SU-DHL-6 (cell line): ENCODE results near the gene CTDP1.
"Not testable (repeated sequence)": the region's sequence is repeated elsewhere in the genome, so short reads cannot be mapped to it uniquely, and the experiment has no call there.

Source experiments
- H2AFZ ChIP-seq: fragments of 200-600 bp; sonication (generic); 2 replicates; pipeline ENCODE4 v1.6.1; 2014; ENCODE audit warnings: low read depth, mild to moderate bottlenecking, moderate library complexity, mixed read lengths, antibody characterized with exemption, low read length; ENCODE audit not compliant: severe bottlenecking
- H3F3A ChIP-seq: fragments of 200-600 bp; shearing (Covaris generic); 2 replicates; pipeline ENCODE4 v1.6.0; 2016; ENCODE audit warnings: antibody characterized with exemption, mild to moderate bottlenecking; ENCODE audit not compliant: insufficient read depth
- H3K27ac ChIP-seq: fragments of 200-600 bp; sonication (generic); 2 replicates; pipeline ENCODE4 v1.5.1; 2016; ENCODE audit warnings: low read depth, mild to moderate bottlenecking, low read length, moderate library complexity, mixed read lengths
- H3K27me3 ChIP-seq: fragments of 200-600 bp; sonication (generic), shearing (Covaris generic); 2 replicates; pipeline ENCODE4 v1.6.0; 2014; ENCODE audit warnings: mild to moderate bottlenecking, low read length
- H3K36me3 ChIP-seq: fragments of 200-600 bp; sonication (generic); 2 replicates; pipeline ENCODE4 v1.6.1; 2014; ENCODE audit warnings: mild to moderate bottlenecking, low read length, mixed read lengths
- H3K4me2 ChIP-seq: fragments of 300-600, 200-600 bp; shearing (Covaris generic), sonication (generic); 2 replicates; pipeline ENCODE4 v1.6.0; 2014; ENCODE audit warnings: low read length, low read depth, mild to moderate bottlenecking; ENCODE audit not compliant: poor library complexity, severe bottlenecking
- H3K4me3 ChIP-seq: fragments of 200-600 bp; sonication (generic); 2 replicates; pipeline ENCODE4 v1.5.1; 2014; ENCODE audit warnings: antibody characterized with exemption, low read length, mild to moderate bottlenecking, mixed read lengths; ENCODE audit not compliant: insufficient read depth, poor library complexity, severe bottlenecking
- H3K79me2 ChIP-seq: fragments of 200-600 bp; sonication (generic); 2 replicates; pipeline ENCODE4 v1.6.1; 2014; ENCODE audit warnings: mild to moderate bottlenecking, low read length, moderate library complexity; ENCODE audit not compliant: insufficient read depth
- H3K9ac ChIP-seq: fragments of 200-600 bp; sonication (generic); 2 replicates; pipeline ENCODE4 v1.7.0; 2014; ENCODE audit warnings: mild to moderate bottlenecking, low read length
- H3K9me2 ChIP-seq: fragments of 200-600 bp; sonication (generic); replicated peaks from 2 replicates; pipeline ENCODE4 v1.6.1; 2014; ENCODE audit warnings: low read length; ENCODE audit not compliant: insufficient read depth
- H3K9me3 ChIP-seq: fragments of 200-600 bp; sonication (generic); 2 replicates; pipeline ENCODE4 v1.6.1; 2014; ENCODE audit warnings: low read length, mixed read lengths; ENCODE audit not compliant: insufficient read depth
- H4K20me1 ChIP-seq: fragments of 200-600 bp; sonication (generic); 2 replicates; pipeline ENCODE4 v1.6.1; 2014; ENCODE audit warnings: low read depth, mild to moderate bottlenecking, antibody characterized with exemption, low read length, moderate library complexity, mixed read lengths
- EZH2phosphoT487 ChIP-seq: fragments of 200-600 bp; sonication (generic), shearing (Covaris generic); conservative IDR thresholded peaks from 2 replicates; pipeline ENCODE4 v1.6.1; 2018; ENCODE audit warnings: mild to moderate bottlenecking, antibody characterized with exemption, low read length, moderate library complexity, mixed read lengths
- TF ChIP-seq, protein P1 (sequence below): fragments of 200-600 bp; sonication (generic); IDR thresholded peaks from one replicate; pipeline ENCODE4 v1.5.1; 2017; ENCODE audit warnings: antibody characterized with exemption, mild to moderate bottlenecking, low read length, moderate library complexity; ENCODE audit not compliant: insufficient read depth, poor library complexity, severe bottlenecking

Gene CTDP1

DNA sequence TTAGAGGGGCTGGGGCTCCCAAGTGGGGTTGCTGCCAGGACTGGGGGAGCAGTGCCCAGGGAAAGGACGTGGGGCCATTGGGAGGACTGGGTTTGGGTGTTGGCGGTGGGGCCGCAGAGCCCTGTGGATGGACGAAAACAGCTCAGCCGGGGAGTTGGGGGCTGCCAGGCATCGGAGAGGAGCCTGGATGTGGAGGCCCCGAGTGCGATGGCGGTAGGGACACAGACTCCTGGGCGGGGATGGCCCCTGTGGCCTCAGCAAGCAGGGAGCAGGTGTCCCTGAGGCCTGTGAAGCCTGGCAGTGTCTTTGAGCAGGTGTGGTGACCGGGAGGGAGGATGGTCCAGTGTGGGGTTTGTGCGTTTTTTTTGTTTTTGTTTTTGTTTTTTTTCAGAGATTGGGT, 13.3 kb downstream of the CTDP1 start:
- H3K9me3 ChIP-seq: no peaks in the 10 kb centered on the region
- H3K9me2 ChIP-seq: no peaks in the 10 kb centered on the region
- no peak overlapping the region for H3K9ac ChIP-seq
- H2AFZ ChIP-seq: no peak overlapping the region
- H3K27me3 ChIP-seq: no peaks in the 10 kb centered on the region
- H3K4me3 ChIP-seq: no peak overlapping the region
- H3K79me2 ChIP-seq: peaks cover 63% of the 10 kb centered on the region
- TF ChIP-seq EZH2phosphoT487: no peak
- TF ChIP-seq, protein P1, sequence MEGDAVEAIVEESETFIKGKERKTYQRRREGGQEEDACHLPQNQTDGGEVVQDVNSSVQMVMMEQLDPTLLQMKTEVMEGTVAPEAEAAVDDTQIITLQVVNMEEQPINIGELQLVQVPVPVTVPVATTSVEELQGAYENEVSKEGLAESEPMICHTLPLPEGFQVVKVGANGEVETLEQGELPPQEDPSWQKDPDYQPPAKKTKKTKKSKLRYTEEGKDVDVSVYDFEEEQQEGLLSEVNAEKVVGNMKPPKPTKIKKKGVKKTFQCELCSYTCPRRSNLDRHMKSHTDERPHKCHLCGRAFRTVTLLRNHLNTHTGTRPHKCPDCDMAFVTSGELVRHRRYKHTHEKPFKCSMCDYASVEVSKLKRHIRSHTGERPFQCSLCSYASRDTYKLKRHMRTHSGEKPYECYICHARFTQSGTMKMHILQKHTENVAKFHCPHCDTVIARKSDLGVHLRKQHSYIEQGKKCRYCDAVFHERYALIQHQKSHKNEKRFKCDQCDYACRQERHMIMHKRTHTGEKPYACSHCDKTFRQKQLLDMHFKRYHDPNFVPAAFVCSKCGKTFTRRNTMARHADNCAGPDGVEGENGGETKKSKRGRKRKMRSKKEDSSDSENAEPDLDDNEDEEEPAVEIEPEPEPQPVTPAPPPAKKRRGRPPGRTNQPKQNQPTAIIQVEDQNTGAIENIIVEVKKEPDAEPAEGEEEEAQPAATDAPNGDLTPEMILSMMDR: no peak
- H4K20me1 ChIP-seq: peaks cover 6% of the 10 kb centered on the region; the same call in 1 of the 2 replicates
- no peak overlapping the region for H3K27ac ChIP-seq
- no peak overlapping the region for H3K4me2 ChIP-seq
- H3F3A ChIP-seq: no peaks in the 10 kb centered on the region
- no peaks in the 10 kb centered on the region for H3K36me3 ChIP-seq

DNA sequence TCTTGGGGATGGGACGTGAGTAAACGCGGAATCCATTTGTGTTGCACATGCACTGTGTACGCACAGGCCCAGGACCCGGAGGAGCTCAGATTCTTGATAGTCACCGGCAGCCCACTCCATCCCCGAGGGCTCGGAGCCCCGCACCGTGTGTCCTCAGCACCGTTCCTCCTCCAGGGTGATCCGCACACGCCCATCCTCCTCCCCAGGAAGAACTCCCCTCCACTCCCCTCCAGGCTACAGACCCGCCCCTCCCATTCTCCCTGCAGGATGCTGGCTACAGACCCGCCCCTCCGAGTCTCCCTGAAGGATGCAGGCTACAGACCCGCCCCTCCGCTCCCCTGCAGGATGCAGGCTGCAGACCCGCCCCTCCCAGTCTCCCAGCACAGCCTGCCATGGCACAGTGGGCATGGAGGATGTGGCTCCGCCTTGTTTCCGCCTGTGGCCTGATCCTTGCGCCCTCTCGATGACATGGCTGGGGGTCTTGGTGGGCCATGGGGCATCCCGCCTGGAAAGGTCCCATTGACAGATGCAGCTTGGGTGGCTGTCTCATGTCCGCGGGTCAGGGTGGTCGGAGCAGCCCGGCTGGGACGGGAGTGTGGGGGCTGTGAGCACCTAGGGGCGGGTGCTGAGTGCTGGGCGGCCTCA, 14.1 kb downstream of the CTDP1 start:
- peaks cover 58% of the 10 kb centered on the region for H3K79me2 ChIP-seq
- TF ChIP-seq, protein P1: no peak
- TF ChIP-seq EZH2phosphoT487: no peak
- H3F3A ChIP-seq: no peaks in the 10 kb centered on the region
- H3K4me2 ChIP-seq: no peak overlapping the region
- H4K20me1 ChIP-seq: peaks cover 6% of the 10 kb centered on the region; the same call in 1 of the 2 replicates
- no peaks in the 10 kb centered on the region for H3K9me2 ChIP-seq
- no peak overlapping the region for H3K27ac ChIP-seq
- no peaks in the 10 kb centered on the region for H3K9me3 ChIP-seq
- H3K9ac ChIP-seq: no peak overlapping the region
- no peaks in the 10 kb centered on the region for H3K36me3 ChIP-seq
- no peak overlapping the region for H3K4me3 ChIP-seq
- no peak overlapping the region for H2AFZ ChIP-seq
- H3K27me3 ChIP-seq: no peaks in the 10 kb centered on the region

DNA sequence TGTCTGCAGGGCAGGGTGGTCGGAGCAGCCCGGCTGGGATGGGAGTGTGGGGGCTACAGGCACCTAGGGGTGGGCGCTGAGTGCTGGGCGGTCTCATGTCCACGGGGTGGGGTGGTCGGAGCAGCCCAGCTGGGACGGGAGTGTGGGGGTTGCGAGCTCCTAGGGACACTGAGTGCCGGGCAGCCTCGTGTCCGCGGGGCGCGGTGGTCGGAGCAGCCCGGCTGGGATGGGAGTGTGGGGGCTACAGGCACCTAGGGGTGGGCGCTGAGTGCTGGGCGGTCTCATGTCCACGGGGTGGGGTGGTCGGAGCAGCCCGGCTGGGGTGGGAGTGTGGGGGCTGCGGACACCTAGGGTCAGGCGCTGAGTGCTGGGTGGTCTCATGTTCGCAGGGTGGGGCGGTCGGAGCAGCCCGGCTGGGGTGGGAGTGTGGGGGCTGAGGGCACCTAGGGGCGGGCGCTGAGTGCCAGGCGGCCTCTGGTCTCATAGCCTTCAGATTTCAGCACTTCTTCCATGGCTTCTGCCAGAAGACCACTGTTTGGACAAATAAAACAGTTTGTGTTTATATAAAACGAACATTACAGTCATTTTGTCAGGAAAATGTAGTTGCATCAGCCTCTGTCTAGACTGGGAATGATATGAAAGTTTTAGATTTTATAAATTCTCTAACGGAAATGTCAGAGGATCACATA, 14.7 kb downstream of the CTDP1 start:
- H3K27me3 ChIP-seq, H3K9me3 ChIP-seq, H3F3A ChIP-seq, H3K27ac ChIP-seq, H3K4me2 ChIP-seq, H4K20me1 ChIP-seq, H3K4me3 ChIP-seq, H3K36me3 ChIP-seq, H2AFZ ChIP-seq, H3K9me2 ChIP-seq, H3K9ac ChIP-seq: not testable (repeated sequence)
- H3K79me2 ChIP-seq: peaks cover 51% of the 10 kb centered on the region

DNA sequence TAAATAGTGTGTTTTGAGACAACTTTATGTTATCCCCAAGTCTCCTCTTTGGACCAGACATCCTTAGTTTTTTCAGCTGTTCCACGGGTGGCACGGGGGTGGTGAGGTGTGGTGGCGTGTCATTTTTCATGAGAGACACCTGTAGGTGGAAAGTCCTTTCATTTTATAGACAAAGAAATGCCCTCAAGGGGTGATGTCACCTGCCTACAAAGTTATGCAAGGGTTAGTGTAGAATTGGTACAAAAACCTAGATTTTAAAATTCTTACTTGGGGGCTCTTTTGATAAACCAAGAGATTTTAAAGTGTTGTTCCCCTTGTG, 15.3 kb downstream of the CTDP1 start:
- H2AFZ ChIP-seq: no peak overlapping the region
- H4K20me1 ChIP-seq: no peaks in the 10 kb centered on the region; the same call in 1 of the 2 replicates
- no peaks in the 10 kb centered on the region for H3F3A ChIP-seq
- H3K9ac ChIP-seq: no peak overlapping the region
- no peaks in the 10 kb centered on the region for H3K9me3 ChIP-seq
- no peaks in the 10 kb centered on the region for H3K9me2 ChIP-seq
- peaks cover 46% of the 10 kb centered on the region for H3K79me2 ChIP-seq
- H3K27me3 ChIP-seq: no peaks in the 10 kb centered on the region
- H3K4me2 ChIP-seq: no peak overlapping the region
- H3K36me3 ChIP-seq: no peaks in the 10 kb centered on the region
- H3K27ac ChIP-seq: no peak overlapping the region
- TF ChIP-seq, protein P1: no peak
- H3K4me3 ChIP-seq: no peak overlapping the region
